Activated naive CD8-positive, alpha-beta T cell (primary cell): ENCODE results near the gene PTPA.
A peak's percentile ranks its signal among the peaks of the same experiment; 100 is the strongest.

Experiments
- H3K27ac Mint-ChIP-seq: one replicate; pipeline ENCODE4 v1.8.0; 2021; ENCODE audit warnings: mixed read lengths
- H3K27me3 Mint-ChIP-seq: one replicate; pipeline ENCODE4 v1.8.0; 2021; ENCODE audit warnings: mixed read lengths
- H3K36me3 Mint-ChIP-seq: one replicate; pipeline ENCODE4 v1.8.0; 2021; ENCODE audit warnings: mixed read lengths
- H3K4me1 Mint-ChIP-seq: one replicate; pipeline ENCODE4 v1.8.0; 2021; ENCODE audit warnings: low read depth, mixed read lengths
- H3K4me3 Mint-ChIP-seq: one replicate; pipeline ENCODE4 v1.8.0; 2021; ENCODE audit warnings: mild to moderate bottlenecking, mixed read lengths
- H3K9me3 Mint-ChIP-seq: one replicate; pipeline ENCODE4 v1.8.0; 2021; ENCODE audit warnings: low read depth, mixed read lengths

Gene PTPA

GRCh38 chr9:129135476-129135875 lies 24.3 kb downstream of the PTPA start:
- Mint-ChIP-seq H3K4me3 (no peak overlapping the region), H3K4me1 (peaks cover 17% of the 10 kb centered on the region), H3K27me3 (no peaks in the 10 kb centered on the region), H3K9me3 (no peaks in the 10 kb centered on the region), H3K27ac (no peak overlapping the region), H3K36me3 (peaks cover 12% of the 10 kb centered on the region)

GRCh38 chr9:129136446-129137035 lies 25.3 kb downstream of the PTPA start:
- Mint-ChIP-seq H3K27ac (no peak overlapping the region), H3K36me3 (peaks cover 9% of the 10 kb centered on the region)

GRCh38 chr9:129137292-129138143 lies 26.3 kb downstream of the PTPA start:
- Mint-ChIP-seq H3K9me3 (no peaks in the 10 kb centered on the region), H3K4me3 (no peak overlapping the region), H3K27me3 (no peaks in the 10 kb centered on the region), H3K27ac (no peak overlapping the region), H3K36me3 (peaks cover 9% of the 10 kb centered on the region), H3K4me1 (peaks cover 25% of the 10 kb centered on the region)

More at GRCh38 chr9:129136446-129137035, 25.3 kb downstream of the PTPA start:
- Mint-ChIP-seq H3K4me1 (peaks cover 25% of the 10 kb centered on the region), H3K27me3 (no peaks in the 10 kb centered on the region), H3K4me3 (no peak overlapping the region), H3K9me3 (no peaks in the 10 kb centered on the region)

- no peaks in the 10 kb centered on the region for H3K27me3 Mint-ChIP-seq
- H3K4me3 Mint-ChIP-seq: no peak overlapping the region
- H3K36me3 Mint-ChIP-seq: peaks cover 9% of the 10 kb centered on the region
- peaks cover 29% of the 10 kb centered on the region for H3K4me1 Mint-ChIP-seq
- no peak overlapping the region for H3K27ac Mint-ChIP-seq
- H3K9me3 Mint-ChIP-seq: no peaks in the 10 kb centered on the region
These were observed 26.9 kb downstream of the PTPA start for GRCh38 chr9:129138144-129138462.

- Mint-ChIP-seq H3K4me3 (no peak overlapping the region), H3K27me3 (no peaks in the 10 kb centered on the region), H3K4me1 (peaks cover 29% of the 10 kb centered on the region), H3K27ac (peak overlapping the region; percentile 97), H3K36me3 (peaks cover 6% of the 10 kb centered on the region), H3K9me3 (no peaks in the 10 kb centered on the region)
These were observed 27.4 kb downstream of the PTPA start for GRCh38 chr9:129138476-129139232.

GRCh38 chr9:129139233-129139992 lies 28.2 kb downstream of the PTPA start:
- peaks cover 2% of the 10 kb centered on the region for H3K36me3 Mint-ChIP-seq

GRCh38 chr9:129139993-129140396 lies 28.8 kb downstream of the PTPA start:
- Mint-ChIP-seq H3K27ac (peak overlapping the region; percentile 97), H3K4me1 (peaks cover 30% of the 10 kb centered on the region), H3K4me3 (peak overlapping the region; percentile 92), H3K36me3 (no peaks in the 10 kb centered on the region), H3K9me3 (no peaks in the 10 kb centered on the region), H3K27me3 (no peaks in the 10 kb centered on the region)

More at GRCh38 chr9:129139233-129139992, 28.2 kb downstream of the PTPA start:
- H3K4me1 Mint-ChIP-seq: peaks cover 30% of the 10 kb centered on the region
- peak overlapping the region; percentile 92 for H3K4me3 Mint-ChIP-seq
- peak overlapping the region; percentile 97 for H3K27ac Mint-ChIP-seq
- H3K27me3 Mint-ChIP-seq: no peaks in the 10 kb centered on the region
- no peaks in the 10 kb centered on the region for H3K9me3 Mint-ChIP-seq

GRCh38 chr9:129140397-129141065 lies 29.3 kb downstream of the PTPA start:
- H3K36me3 Mint-ChIP-seq: no peaks in the 10 kb centered on the region
- H3K4me1 Mint-ChIP-seq: peaks cover 30% of the 10 kb centered on the region
- peak overlapping the region; percentile 92 for H3K4me3 Mint-ChIP-seq
- H3K9me3 Mint-ChIP-seq: no peaks in the 10 kb centered on the region
- H3K27me3 Mint-ChIP-seq: no peaks in the 10 kb centered on the region
- H3K27ac Mint-ChIP-seq: peak overlapping the region; percentile 97

- H3K27me3 Mint-ChIP-seq: no peaks in the 10 kb centered on the region
- H3K4me3 Mint-ChIP-seq: peak overlapping the region; percentile 57
- no peaks in the 10 kb centered on the region for H3K36me3 Mint-ChIP-seq
- H3K9me3 Mint-ChIP-seq: no peaks in the 10 kb centered on the region
- H3K4me1 Mint-ChIP-seq: peaks cover 30% of the 10 kb centered on the region
- H3K27ac Mint-ChIP-seq: peak overlapping the region; percentile 79
These were observed 30.1 kb downstream of the PTPA start for GRCh38 chr9:129141066-129142041.

- no peaks in the 10 kb centered on the region for H3K27me3 Mint-ChIP-seq
- no peaks in the 10 kb centered on the region for H3K36me3 Mint-ChIP-seq
- peak overlapping the region; percentile 34 for H3K27ac Mint-ChIP-seq
- H3K4me3 Mint-ChIP-seq: no peak overlapping the region
- no peaks in the 10 kb centered on the region for H3K9me3 Mint-ChIP-seq
- H3K4me1 Mint-ChIP-seq: peaks cover 30% of the 10 kb centered on the region
These were observed 31.1 kb downstream of the PTPA start for GRCh38 chr9:129142138-129142935.

GRCh38 chr9:129143031-129143927 lies 32.1 kb downstream of the PTPA start:
- Mint-ChIP-seq H3K27ac (peak overlapping the region; percentile 22), H3K4me1 (peaks cover 30% of the 10 kb centered on the region), H3K27me3 (no peaks in the 10 kb centered on the region), H3K4me3 (no peak overlapping the region), H3K36me3 (no peaks in the 10 kb centered on the region), H3K9me3 (no peaks in the 10 kb centered on the region)

GRCh38 chr9:129145316-129145715 lies 34.1 kb downstream of the PTPA start:
- peaks cover 18% of the 10 kb centered on the region for H3K4me1 Mint-ChIP-seq
- H3K4me3 Mint-ChIP-seq: no peak overlapping the region
- no peaks in the 10 kb centered on the region for H3K27me3 Mint-ChIP-seq
- no peaks in the 10 kb centered on the region for H3K36me3 Mint-ChIP-seq
- H3K9me3 Mint-ChIP-seq: no peaks in the 10 kb centered on the region
- no peak overlapping the region for H3K27ac Mint-ChIP-seq
